Kidney capillary endothelial cell (primary cell): ENCODE measurements around the gene RNF113A.
"Not testable (repeated sequence)": the region's sequence is repeated elsewhere in the genome, so short reads cannot be mapped to it uniquely, and the experiment has no call there.

Experiments used
- DNase-seq: peaks from one replicate; pipeline ENCODE4 v3.0.0-alpha.2; 2018; ENCODE audit warnings: low spot score

Gene RNF113A

GRCh38 chrX:119833905-119834304, 37.6 kb downstream of the RNF113A start:
- DNase-seq: no peak

DNA sequence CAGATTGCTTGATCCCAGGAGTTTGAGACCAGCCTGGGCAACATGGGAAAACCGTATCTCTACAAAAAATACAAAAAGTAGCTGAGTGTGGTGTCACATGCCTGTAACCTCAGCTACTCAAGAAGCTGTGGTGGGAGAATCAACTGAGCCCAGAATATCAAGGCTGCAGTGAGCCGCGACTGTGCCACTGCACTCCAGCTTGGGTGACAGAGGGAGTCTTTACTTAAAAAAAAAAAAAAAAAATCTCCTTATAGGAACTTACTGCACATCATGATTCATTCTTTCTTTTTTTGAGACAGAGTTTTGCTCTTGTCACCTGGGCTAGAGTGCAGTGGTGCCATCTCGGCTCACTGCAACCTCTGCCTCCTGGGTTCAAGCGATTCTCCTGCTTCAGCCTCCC, 43.1 kb downstream of the RNF113A start:
- DNase-seq: no peak

- DNase-seq: peak; percentile 48
Measured at GRCh38 chrX:119826399-119826959, 45.1 kb downstream of the RNF113A start.

DNA sequence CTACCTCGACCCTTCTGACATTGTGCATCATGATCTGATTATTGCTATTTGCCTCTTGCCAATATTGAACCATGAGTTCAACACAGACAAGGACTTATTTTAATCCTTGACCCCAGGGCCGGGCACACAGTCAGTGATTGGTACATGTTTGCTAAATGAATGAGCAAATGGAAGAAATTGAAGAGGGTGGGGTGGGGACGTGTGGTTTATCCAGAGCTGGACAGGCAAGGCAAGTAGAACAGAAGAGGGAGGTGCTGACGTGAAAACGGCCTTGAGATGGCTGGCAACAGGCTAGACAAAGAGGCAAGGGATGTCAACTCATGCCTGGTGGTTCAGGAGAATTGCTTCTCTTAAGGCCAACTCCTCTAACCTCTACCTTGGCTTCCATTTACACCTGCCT, 47.3 kb downstream of the RNF113A start:
- DNase-seq: not testable (repeated sequence)

- not testable (repeated sequence) for DNase-seq
Measured at GRCh38 chrX:119821703-119822102, 49.8 kb downstream of the RNF113A start.
